ENCODE data around the gene SLC2A13. TPM values are rescaled to one million over a fixed set of nuclear protein-coding genes. Genes with fewer than 3 reads are reported as not detected.

Gene SLC2A13
- 10 to 100 TPM; 25.0 to 55.4 TPM for total RNA-seq

DNA sequence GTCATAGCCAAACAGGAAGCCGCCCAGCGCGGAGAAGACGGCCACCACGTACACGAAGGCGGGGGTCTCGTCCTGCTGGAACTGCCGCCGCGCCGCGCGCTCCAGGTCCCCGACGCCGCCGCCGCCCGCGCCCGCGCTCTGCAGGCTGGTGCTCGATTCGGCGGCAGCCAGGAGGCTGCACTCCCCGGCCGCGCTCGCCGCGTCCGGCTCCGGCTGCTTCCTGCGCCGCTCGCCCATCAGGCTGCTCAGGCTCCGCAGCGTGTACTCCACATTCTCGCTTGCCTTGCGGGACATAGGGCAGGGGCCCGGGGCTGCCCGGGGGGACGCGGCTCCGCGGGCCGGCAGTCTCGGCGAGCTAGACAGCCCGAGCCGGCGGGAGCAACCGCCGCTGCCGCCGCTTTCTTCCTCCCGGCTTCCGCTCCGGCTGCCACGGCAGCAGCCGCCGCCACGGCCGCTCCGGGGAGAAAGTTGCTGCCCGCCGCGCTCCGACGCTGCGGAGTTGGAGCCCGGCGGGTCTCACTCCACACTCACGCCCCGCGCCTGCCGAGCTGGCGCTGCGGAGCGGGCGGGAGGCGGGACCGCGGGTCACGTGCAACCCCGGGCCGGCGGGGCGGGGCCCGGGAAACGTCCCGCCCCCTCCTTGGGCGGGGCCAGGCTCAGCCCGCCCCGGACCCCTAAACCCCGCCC is at the start of gene SLC2A13:
Gene SLC2A13, minus strand, starts transcription at position 567 of the 687 bp plus-strand sequence. Its CDS starts 273 bp downstream, at position 294.

Small RNAs within 50 kb of the gene (small RNA-seq; reads per million reads assigned to genes)
- 0 reads per million in 2 donors for gene RF00414

Other genes starting within 250 kb of the SLC2A13 start
- gene LRRK2, start 118.9 kb upstream of the SLC2A13 start, total RNA-seq, result 10 to 100 TPM; 16.7 to 20.3 TPM